A549 (cell line): ENCODE results near the gene PRR14. TPM values are rescaled to one million over a fixed set of nuclear protein-coding genes. Genes with fewer than 3 reads are reported as not detected.

Experiments used
- ATAC-seq, 2 experiments: fragments of 200-7000 bp in 1 of 2; fragments of >200 bp in 1 of 2; cut with Nextera tagmentation in 1 of 2; cut with Tn5 transposase in 1 of 2; 3 replicates each; pipeline versions ENCODE4 v1.8.0 to v1.9.1; 2018 to 2020; ENCODE audit warnings: mild to moderate bottlenecking in 1 of 2, moderate library complexity in 1 of 2
- CTCF ChIA-PET: fragments of 300-600 bp; sonication (Branson Sonifier 250); formaldehyde crosslinking; extraction: SDS; loops from one replicate; lab custom pipeline; 2021; ENCODE audit warnings: antibody characterized with exemption, inconsistent platforms; lab: Yijun Ruan, JAX
- POLR2A ChIA-PET: fragments of 350-600 bp; formaldehyde crosslinking; extraction: SDS; loops from one replicate; lab custom pipeline; 2021; ENCODE audit warnings: antibody characterized with exemption, inconsistent platforms; lab: Yijun Ruan, JAX
- DNase-seq, 2 experiments: peaks; one replicate each; pipeline versions ENCODE4 v3.0.0 to v3.0.0-alpha.2; 2011 to 2016; ENCODE audit warnings: low read depth in 1 of 2, low spot score in 1 of 2
- FAIRE-seq: peaks from 2 replicates; lab custom pipeline; 2011; peaks lifted over from hg19 to GRCh38; lab: Jason Lieb, UNC
- H3K27ac ChIP-seq, 2 experiments: fragments of >200 bp; sonication (Bioruptor Twin); formaldehyde crosslinking; 3 replicates each; pipeline ENCODE4 v1.5.1; 2016 to 2017
- H3K4me1 ChIP-seq: fragments of >200 bp; sonication (Bioruptor Twin); formaldehyde crosslinking; 3 replicates; pipeline ENCODE4 v1.6.1; 2016
- H3K4me2 ChIP-seq: fragments of >200 bp; sonication (Bioruptor Twin); formaldehyde crosslinking; 3 replicates; pipeline ENCODE4 v1.6.1; 2016
- H3K4me3 ChIP-seq: fragments of >200 bp; sonication (Bioruptor Twin); formaldehyde crosslinking; 3 replicates; pipeline ENCODE4 v1.5.1; 2016
- H3K9me3 ChIP-seq: fragments of >200 bp; sonication (Bioruptor Twin); formaldehyde crosslinking; 3 replicates; pipeline ENCODE4 v1.6.1; 2016
- CBX2 ChIP-seq: fragments of 200-600 bp; sonication (generic); IDR thresholded peaks from 2 replicates; pipeline ENCODE4 v1.6.1; 2016; ENCODE audit warnings: low read depth, mild to moderate bottlenecking, borderline replicate concordance
- CTCF ChIP-seq: fragments of >200 bp; sonication (Bioruptor Twin); formaldehyde crosslinking; IDR thresholded peaks from 3 replicates; pipeline ENCODE4 v1.5.1; 2016
- FOSL2 ChIP-seq, 2 experiments: fragments of 450-650 bp in 1 of 2; fragments of >200 bp in 1 of 2; sonication (Bioruptor Twin) in 1 of 2; formaldehyde crosslinking; IDR thresholded peaks; 2 replicates each; pipeline versions ENCODE4 v1.5.0 to v1.6.1; 2016 to 2020; ENCODE audit warnings: mild to moderate bottlenecking in 1 of 2, moderate library complexity in 1 of 2
- FOXS1 ChIP-seq: fragments of 250-450 bp; sonication (Bioruptor Pico); IDR thresholded peaks from 2 replicates; pipeline ENCODE4 v1.5.0; 2020; ENCODE audit warnings: mild to moderate bottlenecking, moderate library complexity
- GATA3 ChIP-seq: IDR thresholded peaks from 2 replicates; pipeline ENCODE4 v1.6.1; 2012; ENCODE audit warnings: borderline replicate concordance
- HDAC2 ChIP-seq: fragments of 200-600 bp; sonication (generic); IDR thresholded peaks from 2 replicates; pipeline ENCODE4 v1.6.1; 2016
- HEYL ChIP-seq: fragments of 250-450 bp; sonication (Bioruptor Pico); IDR thresholded peaks from 2 replicates; pipeline ENCODE4 v1.8.0; 2021; ENCODE audit warnings: mild to moderate bottlenecking, moderate library complexity
- HOXA7 ChIP-seq: fragments of 250-450 bp; sonication (Bioruptor Pico); IDR thresholded peaks from 2 replicates; pipeline ENCODE4 v1.5.0; 2020; ENCODE audit warnings: mild to moderate bottlenecking, moderate library complexity
- HOXB13 ChIP-seq: fragments of 250-450 bp; sonication (Bioruptor Pico); IDR thresholded peaks from 2 replicates; pipeline ENCODE4 v1.5.0; 2020; ENCODE audit warnings: low read depth, mild to moderate bottlenecking, moderate library complexity
- JUN ChIP-seq, 2 experiments: fragments of >200 bp; sonication (Bioruptor Twin); formaldehyde crosslinking; IDR thresholded peaks; 2 replicates in 1 of 2; 3 replicates in 1 of 2; pipeline ENCODE4 v1.6.1; 2016 to 2017
- JUNB ChIP-seq: fragments of >200 bp; sonication (Bioruptor Twin); formaldehyde crosslinking; IDR thresholded peaks from 2 replicates; pipeline ENCODE4 v1.6.1; 2016
- MAX ChIP-seq: IDR thresholded peaks from 2 replicates; pipeline ENCODE4 v1.6.1; 2012
- MAZ ChIP-seq: fragments of 150-350 bp; IDR thresholded peaks from 2 replicates; pipeline ENCODE4 v1.6.1; 2014; ENCODE audit warnings: antibody characterized with exemption, low read depth, low read length, borderline replicate concordance
- MYC ChIP-seq: IDR thresholded peaks from 2 replicates; pipeline ENCODE4 v1.6.1; 2012; ENCODE audit warnings: mild to moderate bottlenecking, inconsistent platforms, low read length, improper control_type of control experiment, borderline replicate concordance
- PHF8 ChIP-seq: fragments of 200-600 bp; sonication (generic); IDR thresholded peaks from 2 replicates; pipeline ENCODE4 v1.6.1; 2016; ENCODE audit warnings: low read depth, mild to moderate bottlenecking, antibody characterized with exemption, moderate library complexity, borderline replicate concordance
- RFX5 ChIP-seq: fragments of 450-650 bp; IDR thresholded peaks from 2 replicates; pipeline ENCODE4 v1.7.1; 2014; ENCODE audit warnings: antibody characterized with exemption, mild to moderate bottlenecking, moderate library complexity
- RNF2 ChIP-seq: fragments of 200-600 bp; sonication (generic); IDR thresholded peaks from 2 replicates; pipeline ENCODE4 v1.6.1; 2016; ENCODE audit warnings: low read depth, mild to moderate bottlenecking, antibody characterized with exemption, moderate library complexity, borderline replicate concordance
- USF2 ChIP-seq: fragments of 450-650 bp; IDR thresholded peaks from 2 replicates; pipeline ENCODE4 v1.6.1; 2014; ENCODE audit warnings: antibody characterized with exemption
- ZNF302 ChIP-seq: fragments of 250-450 bp; sonication (Bioruptor Pico); IDR thresholded peaks from 2 replicates; pipeline ENCODE4 v1.9.0; 2021; ENCODE audit warnings: inconsistent platforms, mild to moderate bottlenecking, moderate library complexity
- WGBS: methylation state at CpG from one replicate; pipeline ENCODE4 v1.1.6; 2017; ENCODE audit errors: missing lambda C conversion rate; 5-methylcytosine and 5-hydroxymethylcytosine counted together
- polyA plus RNA-seq, 4 experiments: library from polyadenylated mRNA; depleted of rRNA in 3 of 4; stranded (reverse); fragments of >200 nt; fragmentation: RNase III in 1 of 4; extraction: RNeasy Plus Mini Kit Qiagen cat#74134 plus additional on column Dnase treatment in 1 of 4; gene quantifications; 2 replicates in 3 of 4; 3 replicates in 1 of 4; pipeline ENCODE4 v1.2.3, GENCODE V29; 2011 to 2017

PRR14 gene
- polyA plus RNA-seq, 2 of the 4 experiments (the other 2 are of a cell fraction): 6.3 to 18.2 TPM

- no peak for TF ChIP-seq ZNF302
- TF ChIP-seq RNF2: no peak
- TF ChIP-seq GATA3: 0 out of 2 replicates have a peak, but pooled peaks have one; percentile 27
- no peak for TF ChIP-seq HDAC2
- peak; percentile 58; the same call in 1 of the 2 replicates for TF ChIP-seq RFX5
- no peak for TF ChIP-seq FOXS1 (CRISPR knock-in tag)
- no peak for TF ChIP-seq FOSL2 (IDR thresholded peaks at IDR 0.05)
- TF ChIP-seq FOSL2 (CRISPR knock-in tag; IDR thresholded peaks at IDR 0.05): peak; percentile 48; the same call in 1 of the 2 replicates
- peak; percentile 48; the same call in 1 of the 2 replicates for TF ChIP-seq USF2
- peak; percentile 34; the same call in 1 of the 2 replicates for TF ChIP-seq MAZ
- peak; percentile 35 for TF ChIP-seq PHF8
- TF ChIP-seq HOXB13: no peak
- TF ChIP-seq JUNB: no peak
- peak; percentile 33; the same call in 1 of the 2 replicates for TF ChIP-seq MYC
- peak; percentile 23 to 68; a peak in 4 of 5 replicates for TF ChIP-seq JUN (IDR thresholded peaks at IDR 0.05)
- no peak for TF ChIP-seq HEYL (CRISPR knock-in tag)
- TF ChIP-seq HOXA7 (CRISPR knock-in tag): no peak
- TF ChIP-seq, all 56 proteins: peak for 16
Measured at GRCh38 chr16:30657866-30658730, 7.3 kb downstream of the PRR14 start, which contains the start of gene FBRS (continued).

GRCh38 chr16:30658731-30659506, 8.2 kb downstream of the PRR14 start:
- ATAC-seq (peak; percentile 56 to 57), DNase-seq (peak; percentile 78 to 99), FAIRE-seq (no peak)
- WGBS: under 1% methylated on average over 26 of the region's 64 CpGs
- peaks cover 23% of the 10 kb centered on the region for H3K4me1 ChIP-seq
- peak overlapping the region; percentile 87 to 99 for H3K27ac ChIP-seq
- peak overlapping the region; percentile 96 for H3K4me2 ChIP-seq
- TF ChIP-seq CBX2 (no peak), CTCF (peak; percentile 4; the same call in 1 of the 3 replicates), JUN (IDR thresholded peaks at IDR 0.05) (peak in 1 of 2 experiments; percentile 54; a peak in 3 of 5 replicates), MAZ (peak; percentile 12; the same call in 1 of the 2 replicates), MAX (peak; percentile 64)
- H3K9me3 ChIP-seq: no peaks in the 10 kb centered on the region
- peak overlapping the region; percentile 90 for H3K4me3 ChIP-seq
- CTCF ChIA-PET: interaction anchor here (0.6 to 3.8 kb wide), 12 partner anchors 8 to 229 kb away, joined by 3 to 39 read pairs (median 3); partner anchors contain the start of genes DCTPP1 and PRR14
- POLR2A ChIA-PET: interaction anchor here (0.6 to 2.1 kb wide), 17 partner anchors 9 to 594 kb away, joined by 3 to 14 read pairs (median 4); partner anchors contain the start of genes ALDOA, KAT8, PHKG2 and PRR14
